NCI-H1417 treated with DMSO at 0.1 percent for 48 hours (cell line): Measurements from ENCODE around the gene SYNRG.

ENCODE experiments used
- DNase-seq: peaks from one replicate; lab custom pipeline; 2025; lab: John Stamatoyannopoulos, UW

Gene SYNRG

GRCh38 chr17:37466471-37466870 lies 142.7 kb downstream of the SYNRG start:
- no peak for DNase-seq

GRCh38 chr17:37465069-37465616 lies 144.1 kb downstream of the SYNRG start:
- no peak for DNase-seq
